ENCODE results near the gene SLC39A11.
"Not testable (repeated sequence)": the region's sequence is repeated elsewhere in the genome, so short reads cannot be mapped to it uniquely, and the experiment has no call there.

Gene SLC39A11

GRCh38 chr17:73107191-73107590, 14.7 kb upstream of the SLC39A11 start:
- DNase-seq = no peak

DNA sequence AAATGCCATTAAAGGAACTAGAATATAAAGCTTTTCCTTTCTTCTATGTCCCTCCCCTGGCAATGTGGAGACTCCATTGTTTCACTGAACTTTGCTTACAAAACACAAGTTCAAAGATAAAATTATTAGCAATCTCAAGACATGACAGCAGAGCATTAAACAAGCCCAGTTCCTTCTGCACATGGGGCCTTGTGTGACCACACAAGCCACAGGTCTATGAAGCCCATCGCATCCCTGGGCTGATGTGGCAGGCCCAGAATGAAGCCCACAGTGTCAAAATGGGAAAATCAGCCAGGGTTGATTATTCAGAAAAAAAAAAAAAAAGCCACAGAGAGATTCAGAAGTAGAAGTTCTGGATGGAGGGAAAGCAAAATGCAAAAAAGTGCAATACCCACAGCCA, 12.9 kb upstream of the SLC39A11 start:
- DNase-seq = no peak

GRCh38 chr17:73104450-73104849, 12.0 kb upstream of the SLC39A11 start:
- DNase-seq = no peak

DNA sequence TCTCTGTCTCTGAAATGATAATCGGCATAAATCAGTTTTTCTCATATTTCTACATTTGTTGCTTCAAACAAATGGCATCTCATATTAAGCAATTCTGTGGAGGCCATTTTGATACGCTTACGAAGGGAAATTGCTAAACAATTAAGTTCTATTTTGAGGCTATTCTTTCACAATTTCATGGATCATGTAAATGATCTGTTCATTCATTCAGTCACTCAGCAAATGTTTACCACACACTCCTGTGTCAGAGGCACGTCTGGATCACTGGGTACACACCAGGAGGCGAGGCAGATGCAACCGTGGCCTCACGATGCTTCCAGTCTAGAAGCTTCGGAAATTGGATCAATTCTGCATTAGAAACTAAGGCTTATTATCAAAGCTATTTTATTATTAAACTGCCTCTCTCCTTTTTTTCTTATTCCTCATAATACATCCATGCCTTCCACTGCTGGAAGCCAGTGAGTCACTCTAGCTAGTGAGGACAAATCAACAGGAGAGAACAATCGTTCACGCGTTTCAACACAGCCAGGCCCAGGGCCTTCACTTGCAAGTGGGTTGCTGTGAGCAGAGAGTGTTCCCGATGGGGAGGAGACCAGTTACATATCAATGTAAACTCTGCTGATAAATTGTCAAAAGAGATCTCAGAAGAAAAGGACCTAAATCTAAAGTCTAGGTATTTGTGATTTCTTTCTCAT, 11.3 kb upstream of the SLC39A11 start:
- DNase-seq = no peak

GRCh38 chr17:73101031-73101430, 8.5 kb upstream of the SLC39A11 start:
- DNase-seq = no peak

- DNase-seq = no peak
Observed at GRCh38 chr17:73100363-73100762, 7.9 kb upstream of the SLC39A11 start.

- no peak for DNase-seq
Observed at GRCh38 chr17:73099511-73099910, 7.0 kb upstream of the SLC39A11 start.

DNA sequence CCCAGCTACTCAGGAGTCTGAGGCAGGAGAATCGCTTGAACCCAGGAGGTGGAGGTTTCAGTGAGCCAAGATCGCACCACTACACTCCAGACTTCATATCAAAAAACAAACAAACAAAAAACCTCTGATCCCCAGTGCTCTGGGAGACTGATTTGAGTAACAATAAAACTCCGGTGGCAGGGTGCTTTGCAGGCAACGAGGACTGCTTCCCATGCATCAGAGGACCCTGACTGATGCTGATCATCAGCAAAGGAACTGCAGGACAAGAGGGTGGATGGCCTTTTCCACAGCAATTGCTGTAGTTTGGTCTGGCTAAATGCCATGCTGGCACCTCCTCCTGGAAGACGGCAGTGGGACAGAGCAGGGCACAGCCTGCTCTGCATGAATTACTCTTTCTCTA, 6.4 kb upstream of the SLC39A11 start:
- no peak for DNase-seq

- not testable (repeated sequence) for DNase-seq
Observed at GRCh38 chr17:73097973-73098765, 5.7 kb upstream of the SLC39A11 start.

- no peak for DNase-seq
Observed at GRCh38 chr17:73096866-73097265, 4.4 kb upstream of the SLC39A11 start.

DNA sequence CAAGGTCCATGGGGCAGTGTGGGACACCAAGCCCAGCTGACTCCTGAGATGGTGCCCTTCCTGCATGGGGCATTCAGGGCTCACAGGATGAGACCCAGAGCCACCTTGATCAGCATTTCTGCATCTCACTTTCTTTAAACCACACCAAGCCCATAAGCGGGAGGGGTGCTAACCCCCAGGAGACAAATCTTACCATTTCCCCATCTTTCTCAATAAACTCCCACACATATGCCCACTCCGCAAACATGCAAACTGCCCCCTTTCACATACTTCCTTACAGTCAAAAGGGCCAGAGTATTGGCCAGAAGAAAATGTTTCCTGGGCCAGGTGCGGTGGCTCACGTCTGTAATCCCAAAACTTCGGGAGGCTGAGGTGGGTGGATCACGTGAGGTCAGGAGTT, 3.7 kb upstream of the SLC39A11 start:
- no peak for DNase-seq

- DNase-seq = no peak
Observed at GRCh38 chr17:73093286-73093685, 798 bp upstream of the SLC39A11 start.

DNA sequence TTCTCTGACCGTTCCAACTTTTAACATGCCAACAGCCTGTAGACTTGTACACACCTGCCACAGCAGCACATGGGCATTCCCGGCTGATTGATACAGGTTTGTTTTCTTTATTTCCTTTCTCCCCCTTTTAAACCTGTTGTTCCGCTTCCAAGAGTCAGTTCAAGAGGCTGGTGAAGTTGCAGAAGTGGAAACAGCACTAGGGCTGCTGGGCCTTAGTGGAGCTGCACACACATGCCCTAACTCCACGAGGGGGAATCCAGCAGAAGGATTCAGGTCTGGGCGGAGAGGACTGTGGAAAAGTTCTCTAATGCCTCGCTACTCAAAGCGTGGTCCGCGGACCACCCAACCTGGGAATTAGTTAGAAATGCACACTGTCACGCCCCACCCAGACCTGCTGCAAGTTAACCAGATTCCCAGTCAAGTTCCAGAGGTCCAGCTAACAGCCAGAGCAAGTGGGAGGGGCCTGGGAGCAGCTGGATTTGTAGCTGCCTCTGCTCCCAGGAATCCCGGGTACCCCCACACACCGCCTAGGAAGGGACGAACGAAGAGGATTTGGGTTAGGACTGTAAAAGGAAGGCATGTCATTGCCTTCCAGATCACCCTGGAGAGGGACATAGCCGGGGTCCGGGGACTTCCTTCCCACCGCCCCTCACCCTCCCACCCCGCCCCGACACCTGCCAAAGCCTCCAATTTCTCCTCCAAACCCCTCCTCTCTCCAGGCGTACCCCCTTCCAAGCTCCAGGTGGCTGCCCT, 542 bp downstream of the SLC39A11 start:
- no peak for DNase-seq

DNA sequence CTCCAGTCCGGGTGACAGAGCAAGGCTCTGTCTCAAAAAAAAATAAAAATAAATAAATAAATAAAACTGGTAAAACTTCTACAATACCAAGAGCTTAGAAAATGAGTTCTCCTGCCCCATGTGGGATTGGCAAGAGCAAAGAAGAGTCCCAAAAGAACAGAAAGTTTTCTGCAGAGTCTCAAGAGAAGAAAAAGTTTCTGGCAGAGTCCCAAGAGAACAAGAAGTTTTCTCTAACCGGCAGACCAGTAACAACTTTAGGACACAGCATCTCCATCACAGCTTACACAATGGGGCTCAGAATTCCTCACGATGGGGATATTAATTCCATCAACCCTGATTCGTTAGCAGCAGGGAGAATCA, 1.1 kb downstream of the SLC39A11 start:
- no peak for DNase-seq

GRCh38 chr17:73090396-73091202, 1.9 kb downstream of the SLC39A11 start:
- DNase-seq = no peak

DNA sequence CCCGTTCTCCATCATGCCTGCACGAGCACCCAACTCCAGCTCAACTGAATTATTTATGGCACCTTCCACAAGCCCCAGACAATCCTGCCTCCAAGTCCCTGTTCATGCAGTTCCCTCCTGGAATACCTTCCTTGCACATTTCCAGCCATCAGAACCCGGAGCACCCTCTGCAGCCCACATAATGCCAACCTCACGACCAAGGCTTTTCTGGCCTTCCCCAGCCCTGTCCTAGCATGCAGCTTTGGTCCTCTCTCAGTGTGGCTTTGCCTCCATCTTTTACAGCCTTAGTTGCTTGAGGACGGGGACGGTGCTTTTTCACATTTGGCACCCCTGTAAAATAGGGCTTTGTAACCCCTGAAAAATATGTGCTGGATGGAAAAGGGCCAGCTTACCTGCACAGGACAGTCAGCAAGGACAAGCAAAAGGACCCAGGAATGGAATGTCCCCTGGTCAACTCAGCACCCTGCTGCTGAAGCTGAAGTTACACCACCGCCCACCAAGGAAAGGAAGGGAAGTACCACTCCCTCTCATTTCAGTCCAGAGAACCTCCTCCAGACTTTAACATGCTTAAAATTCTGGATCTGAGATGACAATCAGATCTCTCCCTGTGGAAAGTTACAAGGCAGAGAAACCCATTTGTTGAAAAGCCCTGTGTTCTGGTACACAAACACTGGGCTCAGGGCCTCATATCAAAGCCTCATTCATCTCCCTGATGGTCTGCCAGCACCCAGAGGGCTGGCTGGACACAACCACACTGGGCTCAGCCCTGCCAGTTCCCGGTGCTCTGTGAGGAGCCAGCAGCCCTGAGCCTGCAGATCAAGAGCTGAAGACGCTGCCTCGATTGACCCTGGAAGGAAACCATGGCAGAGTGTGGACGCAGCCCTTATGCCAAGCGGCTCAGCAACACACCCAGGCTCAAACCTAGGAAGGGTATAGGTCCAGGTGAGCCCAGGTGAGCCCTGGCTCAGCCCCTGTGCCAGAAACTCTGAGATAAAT, 2.9 kb downstream of the SLC39A11 start:
- DNase-seq = no peak

DNA sequence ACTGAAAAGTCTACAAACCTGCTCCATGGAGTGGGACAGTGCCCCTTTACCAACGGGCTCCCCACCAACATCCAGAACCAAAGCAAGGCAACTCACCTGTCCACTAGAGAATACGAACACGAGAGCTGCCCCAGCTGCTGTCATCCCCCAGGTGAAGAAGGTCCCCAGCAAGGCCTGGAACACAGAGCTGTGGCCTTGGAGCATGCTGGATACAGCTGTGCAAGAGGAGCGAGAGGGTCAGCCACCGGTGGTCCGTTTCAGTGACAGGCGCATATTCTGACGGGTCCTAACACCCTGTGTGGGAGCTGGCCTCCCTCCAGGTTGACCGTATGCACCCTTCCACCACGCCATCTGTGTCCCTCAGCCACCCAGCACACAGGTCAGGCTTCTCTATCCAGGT, 3.9 kb downstream of the SLC39A11 start:
- no peak for DNase-seq

GRCh38 chr17:73083432-73083831, 9.1 kb downstream of the SLC39A11 start:
- no peak for DNase-seq

- no peak for DNase-seq
Observed at GRCh38 chr17:73074566-73074965, 17.9 kb downstream of the SLC39A11 start.

DNA sequence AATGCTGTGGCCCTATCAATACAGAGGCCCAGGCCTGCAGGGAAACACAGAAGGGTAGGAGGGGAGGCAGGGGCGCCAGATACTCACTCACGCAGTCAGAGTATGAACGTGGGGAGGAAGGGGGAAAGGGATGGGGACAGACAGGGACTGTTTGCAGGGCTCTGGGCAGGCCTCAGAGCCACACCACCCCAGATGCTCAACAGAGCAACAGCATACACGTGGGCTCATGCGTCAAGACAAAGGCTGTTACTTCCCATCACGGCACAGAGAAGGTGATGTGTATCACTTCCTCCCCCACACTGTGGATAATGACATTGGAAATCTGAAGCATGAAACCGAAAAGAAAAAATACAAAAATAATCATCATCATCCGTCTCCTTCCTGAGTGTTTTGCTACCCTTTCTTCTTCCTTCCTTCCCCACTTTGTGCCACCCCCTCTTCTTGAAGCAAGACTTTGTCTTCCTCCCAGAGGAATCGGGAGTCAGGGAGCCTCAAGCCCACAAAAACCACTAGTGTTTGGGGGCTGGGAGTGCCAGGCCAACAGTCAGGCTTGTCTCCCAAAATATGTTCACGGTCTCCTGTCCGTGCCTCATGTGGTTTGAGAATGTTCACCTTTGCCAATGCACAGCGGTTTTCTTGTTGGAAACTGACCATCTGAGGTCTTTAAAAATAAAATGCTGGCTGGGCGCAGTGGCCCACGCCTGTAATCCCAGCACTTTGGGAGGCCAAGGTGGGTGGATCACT, 20.1 kb downstream of the SLC39A11 start:
- no peak for DNase-seq
